Tibial nerve (tissue), 4 donors: ENCODE results near the gene SLC22A5.

ENCODE experiments used
- CTCF ChIP-seq, 5 experiments: fragments of 200-600 bp in 3 of 5; fragments of 450-650 bp in 2 of 5; sonication (generic) in 3 of 5; IDR thresholded peaks; one replicate each; pipeline ENCODE4 v1.5.1; 2016 to 2019; ENCODE audit warnings: antibody characterized with exemption in 5 of 5, mild to moderate bottlenecking in 3 of 5, moderate library complexity in 2 of 5
- EP300 ChIP-seq, 2 donors: sonication (generic); formaldehyde crosslinking; IDR thresholded peaks; one replicate each; pipeline ENCODE4 v1.6.1; 2017; ENCODE audit warnings: antibody characterized with exemption in 2 of 2, mild to moderate bottlenecking in 1 of 2
- POLR2A ChIP-seq, 2 donors: fragments of 450-650 bp; IDR thresholded peaks; one replicate each; pipeline ENCODE4 v1.6.1; 2017; ENCODE audit warnings: antibody characterized with exemption in 2 of 2, mild to moderate bottlenecking in 2 of 2, moderate library complexity in 2 of 2

GRCh38 chr5:132319975-132320374 lies 49.5 kb upstream of the SLC22A5 start:
- TF ChIP-seq CTCF (IDR thresholded peaks at IDR 0.05), result no peak
- TF ChIP-seq POLR2A (IDR thresholded peaks at IDR 0.05), result no peak
- no peak for TF ChIP-seq EP300 (IDR thresholded peaks at IDR 0.05)
